ENCODE data around the gene TMEM101.

DNA sequence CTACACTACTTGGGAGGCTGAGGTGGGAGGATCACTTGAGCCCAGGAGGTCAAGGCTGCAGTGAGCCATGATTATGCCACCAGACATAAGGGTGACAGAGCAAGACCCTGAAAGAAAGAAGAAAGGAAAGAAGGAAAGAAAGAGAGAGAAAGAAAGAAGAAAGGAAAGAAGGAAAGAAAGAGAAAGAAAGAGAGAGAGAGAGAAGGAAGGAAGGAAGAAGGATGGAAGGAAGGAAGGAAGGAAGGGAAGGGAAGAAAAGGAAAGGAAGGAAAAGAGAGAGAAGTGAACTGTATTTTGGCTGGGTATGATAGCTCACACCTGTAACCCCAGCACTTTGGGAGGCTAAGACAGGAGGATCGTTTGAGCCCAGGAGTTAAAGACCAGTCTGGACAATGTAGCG lies 36.7 kb downstream of the TMEM101 start:
- TF ChIP-seq, protein P1, sequence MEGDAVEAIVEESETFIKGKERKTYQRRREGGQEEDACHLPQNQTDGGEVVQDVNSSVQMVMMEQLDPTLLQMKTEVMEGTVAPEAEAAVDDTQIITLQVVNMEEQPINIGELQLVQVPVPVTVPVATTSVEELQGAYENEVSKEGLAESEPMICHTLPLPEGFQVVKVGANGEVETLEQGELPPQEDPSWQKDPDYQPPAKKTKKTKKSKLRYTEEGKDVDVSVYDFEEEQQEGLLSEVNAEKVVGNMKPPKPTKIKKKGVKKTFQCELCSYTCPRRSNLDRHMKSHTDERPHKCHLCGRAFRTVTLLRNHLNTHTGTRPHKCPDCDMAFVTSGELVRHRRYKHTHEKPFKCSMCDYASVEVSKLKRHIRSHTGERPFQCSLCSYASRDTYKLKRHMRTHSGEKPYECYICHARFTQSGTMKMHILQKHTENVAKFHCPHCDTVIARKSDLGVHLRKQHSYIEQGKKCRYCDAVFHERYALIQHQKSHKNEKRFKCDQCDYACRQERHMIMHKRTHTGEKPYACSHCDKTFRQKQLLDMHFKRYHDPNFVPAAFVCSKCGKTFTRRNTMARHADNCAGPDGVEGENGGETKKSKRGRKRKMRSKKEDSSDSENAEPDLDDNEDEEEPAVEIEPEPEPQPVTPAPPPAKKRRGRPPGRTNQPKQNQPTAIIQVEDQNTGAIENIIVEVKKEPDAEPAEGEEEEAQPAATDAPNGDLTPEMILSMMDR (IDR thresholded peaks at IDR 0.05 in 8 of 11, conservative IDR thresholded peaks at IDR 0.05 in 3 of 11): no peak
- TF ChIP-seq POLR2A (IDR thresholded peaks at IDR 0.05) (no peak), POLR2AphosphoS5 (IDR thresholded peaks at IDR 0.05) (no peak)

All from spleen (tissue), 7 donors.